ENCODE data around the gene DCLK2. TPM values are rescaled to one million over a fixed set of nuclear protein-coding genes. Genes with fewer than 3 reads are reported as not detected.

DCLK2 gene
- polyA plus RNA-seq, 1 of the 3 experiments (the other 2 are of a cell fraction): 10.1 TPM

- CTCF ChIA-PET: interaction anchor here (1.0 to 1.9 kb wide), 6 partner anchors 12 to 210 kb away, joined by 3 to 6 read pairs (median 4); no protein-coding TSS in a partner anchor
- Histone ChIP-seq H3K27ac (ENCODE audit: low read depth in 2 of 2, low read length in 1 of 2) (no peak overlapping the region), H3K79me2 (ENCODE audit: insufficient read depth) (no peaks in the 10 kb centered on the region), H3K27me3 (ENCODE audit: insufficient read depth) (no peaks in the 10 kb centered on the region), H3K9ac (no peak overlapping the region), H2AFZ (ENCODE audit: low read depth) (no peak overlapping the region), H3K4me2 (no peak overlapping the region), H3K36me3 (replicated peaks in 1 of 2; ENCODE audit: control insufficient read depth in 1 of 2, insufficient read depth in 2 of 2, low read length in 1 of 2) (no peaks in the 10 kb centered on the region), H3K4me3 (ENCODE audit: low read depth in 2 of 2, low read length in 1 of 2) (no peak overlapping the region), H3K4me1 (ENCODE audit: control insufficient read depth in 1 of 2, insufficient read depth in 2 of 2, low read depth in 1 of 2, low read length in 1 of 2) (peaks cover 0 to 3% of the 10 kb centered on the region in 2 experiments; a peak in 1 of 4 replicates), H3K9me2 (no peaks in the 10 kb centered on the region), H3F3A (replicated peaks; ENCODE audit: insufficient read depth) (no peaks in the 10 kb centered on the region), H4K20me1 (ENCODE audit: insufficient read depth) (no peaks in the 10 kb centered on the region), H3K9me3 (no peaks in the 10 kb centered on the region)
- 45% methylated on average over 2 of the region's 2 CpGs for WGBS (ENCODE audit: low lambda C conversion rate)
- no peak for DNase-seq
- TF ChIP-seq EP300 (IDR thresholded peaks at IDR 0.05; ENCODE audit: borderline replicate concordance in 1 of 2, low read depth in 1 of 2, low read length in 1 of 2) (no peak), NFIC (IDR thresholded peaks at IDR 0.05; ENCODE audit: borderline replicate concordance) (peak; percentile 40; the same call in 1 of the 2 replicates)
- POLR2A ChIA-PET: no interaction called here
These were observed 44.3 kb upstream of the DCLK2 start for GRCh38 chr4:150033901-150034300.

- no peak overlapping the region for H3K4me2 ChIP-seq
- no peak for DNase-seq
- TF ChIP-seq SMC3 (IDR thresholded peaks at IDR 0.05; ENCODE audit: low read depth, low read length): no peak
- no peak for TF ChIP-seq PBX3 (IDR thresholded peaks at IDR 0.05)
- TF ChIP-seq FOSL2 (IDR thresholded peaks at IDR 0.05; ENCODE audit: borderline replicate concordance, low read depth): no peak
- no peak for TF ChIP-seq MAX (IDR thresholded peaks at IDR 0.05; ENCODE audit: low read depth)
- TF ChIP-seq SIN3A (IDR thresholded peaks at IDR 0.05; ENCODE audit: borderline replicate concordance, low read depth, low read length): no peak
- TF ChIP-seq RXRA (IDR thresholded peaks at IDR 0.05; ENCODE audit: borderline replicate concordance, low read depth): no peak
- TF ChIP-seq YY1 (IDR thresholded peaks at IDR 0.05; ENCODE audit: low read depth): no peak
- TF ChIP-seq EZH2phosphoT487 (IDR thresholded peaks at IDR 0.05; ENCODE audit: borderline replicate concordance, low read depth): no peak
- no peak for TF ChIP-seq MEF2A (IDR thresholded peaks at IDR 0.05; ENCODE audit: borderline replicate concordance, low read depth)
- TF ChIP-seq RCOR1 (IDR thresholded peaks at IDR 0.05; ENCODE audit: low read length): no peak
- no peak for TF ChIP-seq TAF1 (IDR thresholded peaks at IDR 0.05; ENCODE audit: borderline replicate concordance, low read depth, low read length)
- no peak for TF ChIP-seq GATA2 (CRISPR knock-in tag; IDR thresholded peaks at IDR 0.05)
- no peak for TF ChIP-seq FOXM1 (IDR thresholded peaks at IDR 0.05; ENCODE audit: low read depth)
- no peak for TF ChIP-seq POLR2AphosphoS5 (IDR thresholded peaks at IDR 0.05; ENCODE audit: low read depth, low read length)
- no peak for TF ChIP-seq ELF1 (IDR thresholded peaks at IDR 0.05)
- no peak for TF ChIP-seq EP300 (IDR thresholded peaks at IDR 0.05; ENCODE audit: borderline replicate concordance in 1 of 2, low read depth in 1 of 2, low read length in 1 of 2)
- TF ChIP-seq RAD21 (IDR thresholded peaks at IDR 0.05; ENCODE audit: low read length): no peak
- TF ChIP-seq NRF1 (IDR thresholded peaks at IDR 0.05; ENCODE audit: low read depth, low read length): no peak
- TF ChIP-seq USF1 (IDR thresholded peaks at IDR 0.05; ENCODE audit: borderline replicate concordance, low read depth): no peak
- no peak for TF ChIP-seq TCF12 (IDR thresholded peaks at IDR 0.05)
- WGBS (ENCODE audit: low lambda C conversion rate): 71% methylated on average over 6 of the region's 6 CpGs
- no peaks in the 10 kb centered on the region for H3K9me3 ChIP-seq
- no peaks in the 10 kb centered on the region for H3K79me2 ChIP-seq (ENCODE audit: insufficient read depth)
- H3F3A ChIP-seq (replicated peaks; ENCODE audit: insufficient read depth): no peaks in the 10 kb centered on the region
- H3K27ac ChIP-seq (ENCODE audit: low read depth in 2 of 2, low read length in 1 of 2): no peak overlapping the region
- ChIA-PET CTCF (interaction anchor here (1.3 kb wide), 1 partner anchor 56 kb away, joined by 3 read pairs; no protein-coding TSS in a partner anchor), POLR2A (no interaction called here)
- H3K4me3 ChIP-seq (ENCODE audit: low read depth in 2 of 2, low read length in 1 of 2): no peak overlapping the region
- H3K36me3 ChIP-seq (replicated peaks in 1 of 2; ENCODE audit: control insufficient read depth in 1 of 2, insufficient read depth in 2 of 2, low read length in 1 of 2): no peaks in the 10 kb centered on the region
- no peak overlapping the region for H2AFZ ChIP-seq (ENCODE audit: low read depth)
- H3K9me2 ChIP-seq: no peaks in the 10 kb centered on the region
- H3K27me3 ChIP-seq (ENCODE audit: insufficient read depth): no peaks in the 10 kb centered on the region
- H4K20me1 ChIP-seq (ENCODE audit: insufficient read depth): no peaks in the 10 kb centered on the region
- H3K4me1 ChIP-seq (ENCODE audit: control insufficient read depth in 1 of 2, insufficient read depth in 2 of 2, low read depth in 1 of 2, low read length in 1 of 2): peaks cover 0 to 3% of the 10 kb centered on the region in 2 experiments; a peak in 1 of 4 replicates
- no peak overlapping the region for H3K9ac ChIP-seq
These were observed 40.9 kb upstream of the DCLK2 start for GRCh38 chr4:150037251-150037856.

Data from SK-N-SH (cell line).